Keratinocyte (primary cell): ENCODE measurements around the gene AGAP1. TPM values are rescaled to one million over a fixed set of nuclear protein-coding genes. Genes with fewer than 3 reads are reported as not detected.

Experiments
- DNase-seq: peaks from one replicate; pipeline ENCODE4 v3.0.0-alpha.2; 2011; ENCODE audit warnings: low read depth, missing footprints, low spot score
- FAIRE-seq: peaks from 2 replicates; lab custom pipeline; 2011; peaks lifted over from hg19 to GRCh38; lab: Jason Lieb, UNC
- H2AFZ ChIP-seq: 2 replicates; pipeline ENCODE4 v1.6.0; 2012; ENCODE audit warnings: low read length, control low read depth, inconsistent platforms; ENCODE audit not compliant: control insufficient read depth
- H3K27ac ChIP-seq: 2 replicates; pipeline ENCODE4 v1.5.1; 2011; ENCODE audit warnings: low read length; ENCODE audit not compliant: control insufficient read depth, insufficient read depth
- H3K27me3 ChIP-seq: 3 replicates; pipeline ENCODE4 v1.6.0; 2011; ENCODE audit warnings: low read length; ENCODE audit not compliant: control insufficient read depth, insufficient read depth; ENCODE audit errors: extremely low read depth
- H3K36me3 ChIP-seq, 2 experiments: 2 replicates in 1 of 2; 3 replicates in 1 of 2; pipeline ENCODE4 v1.5.1; 2011; ENCODE audit warnings: low read length in 2 of 2, mild to moderate bottlenecking in 1 of 2; ENCODE audit not compliant: control insufficient read depth in 2 of 2, insufficient read depth in 2 of 2; ENCODE audit errors: extremely low read depth in 1 of 2
- H3K4me1 ChIP-seq: 3 replicates; pipeline ENCODE4 v1.5.1; 2011; ENCODE audit warnings: low read length; ENCODE audit not compliant: control insufficient read depth, insufficient read depth; ENCODE audit errors: extremely low read depth
- H3K4me2 ChIP-seq: 3 replicates; pipeline ENCODE4 v1.6.0; 2011; ENCODE audit warnings: low read depth, low read length; ENCODE audit not compliant: control insufficient read depth, insufficient read depth; ENCODE audit errors: extremely low read depth
- H3K4me3 ChIP-seq, 3 experiments: fragments of 200-600 bp in 1 of 3; sonication (generic) in 1 of 3; 2 replicates in 2 of 3; 3 replicates in 1 of 3; pipeline ENCODE4 v1.5.1; 2011 to 2016; ENCODE audit warnings: low read length in 3 of 3, mild to moderate bottlenecking in 3 of 3, control low read depth in 2 of 3, inconsistent platforms in 1 of 3, low read depth in 1 of 3, mixed read lengths in 1 of 3, mixed run types in 1 of 3, moderate library complexity in 1 of 3; ENCODE audit not compliant: control insufficient read depth in 2 of 3, insufficient read depth in 2 of 3; ENCODE audit errors: extremely low read depth in 1 of 3
- H3K79me2 ChIP-seq: 2 replicates; pipeline ENCODE4 v1.6.0; 2012; ENCODE audit warnings: low read length; ENCODE audit not compliant: control insufficient read depth, insufficient read depth
- H3K9ac ChIP-seq: 3 replicates; pipeline ENCODE4 v1.6.0; 2011; ENCODE audit warnings: low read length; ENCODE audit not compliant: control insufficient read depth, insufficient read depth; ENCODE audit errors: extremely low read depth
- H3K9me1 ChIP-seq: 3 replicates; pipeline ENCODE4 v1.6.0; 2011; ENCODE audit warnings: low read length; ENCODE audit not compliant: control insufficient read depth, insufficient read depth; ENCODE audit errors: extremely low read depth
- H3K9me3 ChIP-seq: 2 replicates; pipeline ENCODE4 v1.5.1; 2012; ENCODE audit warnings: low read depth, low read length; ENCODE audit not compliant: control insufficient read depth
- H4K20me1 ChIP-seq: 3 replicates; pipeline ENCODE4 v1.6.0; 2011; ENCODE audit warnings: low read length; ENCODE audit not compliant: control insufficient read depth, insufficient read depth; ENCODE audit errors: extremely low read depth
- CTCF ChIP-seq, 3 experiments: IDR thresholded peaks in 1 of 3; conservative IDR thresholded peaks in 1 of 3; optimal IDR thresholded peaks in 1 of 3; 2 replicates in 2 of 3; 3 replicates in 1 of 3; pipeline versions ENCODE3 to v1.5.1; 2011; ENCODE audit warnings: low read length in 3 of 3, mild to moderate bottlenecking in 3 of 3, moderate library complexity in 2 of 3, control low read depth in 1 of 3, inconsistent platforms in 1 of 3; ENCODE audit not compliant: insufficient read depth in 2 of 3; ENCODE audit errors: extremely low read depth in 1 of 3
- EZH2 ChIP-seq: IDR thresholded peaks from one replicate; pipeline ENCODE4 v1.6.1; 2012; ENCODE audit warnings: inconsistent platforms, mild to moderate bottlenecking, low read length, moderate library complexity
- dilution Hi-C: fragments of 300-500 bp; cut with MboI; formaldehyde crosslinking; loops from one replicate; pipeline ENCODE4 v1.7.0; 2020; ENCODE audit warnings: low sequenced_read_pairs; ENCODE audit not compliant: extremely low pct_ligation_motif_present
- polyA plus RNA-seq, 5 experiments: library from polyadenylated mRNA; depleted of rRNA in 3 of 5; stranded (reverse) in 3 of 5; stranded (forward) in 1 of 5; unstranded in 1 of 5; fragments of >200 nt; gene quantifications; 1 replicate in 1 of 5; 2 replicates in 3 of 5; 3 replicates in 1 of 5; pipeline versions ENCODE4 v1.2.1 to v1.2.3, GENCODE V29; 2011 to 2012; ENCODE audit warnings: missing spikeins in 2 of 5, low read depth in 1 of 5, low replicate concordance in 1 of 5

Gene AGAP1
- polyA plus RNA-seq, 1 donor (not counting 4 experiments of a cell fraction or from before 2014, with no cell fraction given), result 12.6 TPM

- no peak overlapping the region for H3K4me3 ChIP-seq
- peaks cover 49% of the 10 kb centered on the region for H3K27me3 ChIP-seq
- H3K9ac ChIP-seq, result no peak overlapping the region
- H3K4me1 ChIP-seq, result peaks cover 25% of the 10 kb centered on the region
- H3K9me1 ChIP-seq, result no peaks in the 10 kb centered on the region
- H3K36me3 ChIP-seq, result no peaks in the 10 kb centered on the region
- DNase-seq (no peak), FAIRE-seq (no peak)
- no peaks in the 10 kb centered on the region for H4K20me1 ChIP-seq
- H3K79me2 ChIP-seq, result no peaks in the 10 kb centered on the region
- no peak overlapping the region for H3K4me2 ChIP-seq
- TF ChIP-seq CTCF (optimal IDR thresholded peaks at IDR 0.05 in 1 of 3, IDR thresholded peaks at IDR 0.05 in 1 of 3, conservative IDR thresholded peaks at IDR 0.05 in 1 of 3; ENCODE audit: extremely low read depth in 1 of 3, insufficient read depth in 2 of 3, low read length in 3 of 3), result no peak
- no peak for TF ChIP-seq EZH2
- dilution Hi-C loops, result no loop called here
- H2AFZ ChIP-seq, result no peak overlapping the region
- H3K27ac ChIP-seq, result no peak overlapping the region
- no peaks in the 10 kb centered on the region for H3K9me3 ChIP-seq
Measured at GRCh38 chr2:236162882-236163470, 669.1 kb downstream of the AGAP1 start.

- peaks cover 25% of the 10 kb centered on the region for H3K4me1 ChIP-seq
- DNase-seq (no peak), FAIRE-seq (no peak)
- peak overlapping the region; percentile 74 for H3K4me2 ChIP-seq
- H3K9me1 ChIP-seq, result no peaks in the 10 kb centered on the region
- peak overlapping the region; percentile 40 to 54 (median 43) for H3K4me3 ChIP-seq
- H2AFZ ChIP-seq, result peak overlapping the region; percentile 16
- no peak overlapping the region for H3K9ac ChIP-seq
- no peak overlapping the region for H3K27ac ChIP-seq
- H3K36me3 ChIP-seq, result no peaks in the 10 kb centered on the region
- no peak for TF ChIP-seq EZH2
- no peak for TF ChIP-seq CTCF (optimal IDR thresholded peaks at IDR 0.05 in 1 of 3, IDR thresholded peaks at IDR 0.05 in 1 of 3, conservative IDR thresholded peaks at IDR 0.05 in 1 of 3; ENCODE audit: extremely low read depth in 1 of 3, insufficient read depth in 2 of 3, low read length in 3 of 3)
- no peaks in the 10 kb centered on the region for H3K79me2 ChIP-seq
- peaks cover 52% of the 10 kb centered on the region for H3K27me3 ChIP-seq
- no peaks in the 10 kb centered on the region for H3K9me3 ChIP-seq
- dilution Hi-C loops, result no loop called here
- H4K20me1 ChIP-seq, result no peaks in the 10 kb centered on the region
Measured at GRCh38 chr2:236163471-236164200, 669.8 kb downstream of the AGAP1 start.
